IPS-11a (cell line): ENCODE data around the gene CACNA1C.
"Not testable (repeated sequence)": the region's sequence is repeated elsewhere in the genome, so short reads cannot be mapped to it uniquely, and the experiment has no call there.

Experiments used
- H3K4me3 ChIP-seq: one replicate; pipeline ENCODE4 v1.5.1; 2013; ENCODE audit warnings: low read depth, low read length, control low read depth

CACNA1C gene

DNA sequence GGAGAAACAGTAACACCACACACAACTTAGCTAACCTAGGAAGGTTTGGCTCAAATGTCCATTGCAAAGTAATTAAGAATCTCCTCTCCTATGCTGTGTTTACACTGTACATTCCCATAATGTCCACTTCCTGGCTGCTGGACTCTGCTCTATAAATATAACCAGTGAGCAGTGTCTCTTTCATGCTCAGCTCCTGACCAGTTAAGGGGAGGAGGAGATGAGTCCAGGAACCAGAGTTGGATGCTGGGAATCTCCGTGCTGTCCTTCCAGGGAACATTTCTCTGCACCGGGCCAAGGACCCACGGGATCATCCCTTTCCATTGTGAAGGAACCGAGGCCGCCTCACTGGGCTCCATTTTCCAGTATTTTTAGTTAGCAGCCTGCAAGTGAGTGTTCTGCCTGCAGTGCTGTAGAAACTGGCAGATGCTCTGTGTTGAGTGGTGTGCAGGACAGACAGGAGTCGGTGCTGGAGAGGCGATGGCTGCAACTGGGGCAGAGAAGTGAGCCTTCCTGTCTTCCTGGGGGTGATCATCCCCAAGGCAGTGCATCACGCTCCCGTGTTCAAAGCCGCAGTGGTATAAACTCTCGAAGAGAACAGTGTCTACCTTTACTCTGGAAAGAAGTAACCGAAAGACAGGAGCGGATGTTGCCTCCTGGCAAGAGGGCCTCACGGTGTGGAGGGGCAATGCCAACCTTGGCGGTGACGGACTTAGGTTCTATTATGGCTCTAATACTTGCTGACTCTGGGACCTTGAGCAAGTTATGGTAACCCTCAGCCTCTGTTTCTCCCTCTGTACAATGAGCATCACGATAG is 195.5 kb downstream of the CACNA1C start:
- no peak overlapping the region for H3K4me3 ChIP-seq

DNA sequence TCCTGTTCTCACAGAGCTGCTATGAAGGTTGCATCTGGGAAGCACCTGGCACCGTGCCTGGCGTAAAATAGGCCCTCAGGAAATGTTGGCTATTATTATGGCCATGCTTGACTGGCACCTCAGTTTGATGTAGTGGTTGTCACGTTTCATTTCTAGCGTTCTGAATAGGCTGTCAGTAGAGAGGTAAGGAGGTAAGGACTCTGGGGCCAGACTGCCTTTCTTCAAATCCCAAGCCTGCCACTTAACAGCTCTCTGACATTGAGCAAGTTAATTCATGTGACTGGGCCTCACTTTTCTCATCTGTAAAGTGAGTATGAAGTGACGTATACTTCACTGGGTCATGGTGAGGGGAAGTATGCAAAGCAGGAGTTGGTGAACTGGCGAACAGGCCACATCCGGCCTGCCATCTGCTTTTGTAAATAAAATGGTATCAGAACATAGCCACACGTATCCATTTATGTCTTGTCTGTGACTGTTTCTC is 196.2 kb downstream of the CACNA1C start:
- no peak overlapping the region for H3K4me3 ChIP-seq

DNA sequence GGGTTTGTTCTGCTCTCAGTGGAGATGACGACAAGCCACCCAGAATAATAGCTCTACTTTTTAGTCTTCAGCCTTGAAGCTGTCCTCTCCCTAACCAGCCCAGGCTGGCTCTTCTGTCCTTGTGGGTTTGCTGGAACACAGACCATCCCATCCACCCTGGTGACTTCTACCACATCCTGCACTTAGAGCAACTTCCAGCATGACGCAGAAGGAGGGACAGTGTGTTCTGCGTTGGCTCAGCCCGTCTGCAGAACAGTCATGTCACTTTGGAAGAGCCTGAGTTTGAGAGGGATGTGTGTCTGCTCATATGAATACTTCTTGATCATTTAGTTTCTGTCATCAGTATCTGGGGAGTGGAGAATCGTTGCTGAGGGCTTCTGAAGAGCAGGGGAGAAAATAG is 198.0 kb downstream of the CACNA1C start:
- no peak overlapping the region for H3K4me3 ChIP-seq

DNA sequence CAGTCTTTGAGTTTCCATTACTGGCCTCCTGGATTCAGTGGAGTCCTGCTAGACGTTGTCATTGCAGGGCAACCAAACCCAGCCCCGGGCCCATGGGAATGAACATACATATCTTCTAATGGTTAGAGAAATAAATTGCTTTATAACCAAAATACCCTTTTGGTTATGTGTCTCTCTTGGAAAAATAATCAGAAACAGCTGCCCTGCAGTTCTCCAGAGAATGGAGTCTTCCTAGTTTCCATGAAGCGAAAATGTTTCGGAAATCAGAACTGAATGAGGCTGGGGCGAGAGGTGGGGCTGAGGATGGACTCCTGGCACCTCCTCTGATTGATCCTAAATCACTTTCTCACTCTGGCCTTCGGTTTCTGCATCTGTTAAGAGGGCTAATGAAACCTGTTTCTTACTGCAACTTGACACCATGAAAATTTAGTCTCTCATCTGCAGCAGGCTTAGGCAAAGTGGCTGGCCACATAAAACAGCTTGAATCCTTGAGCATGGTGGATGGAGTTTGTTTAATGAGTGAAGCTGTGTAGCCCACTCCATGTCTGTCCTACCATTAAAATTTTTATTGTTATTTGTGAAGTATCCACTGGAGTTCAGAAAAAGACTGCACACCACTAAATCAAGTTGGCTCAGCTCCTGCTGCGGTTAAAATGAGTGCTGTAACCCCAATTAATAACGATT is 198.9 kb downstream of the CACNA1C start:
- no peak overlapping the region for H3K4me3 ChIP-seq

DNA sequence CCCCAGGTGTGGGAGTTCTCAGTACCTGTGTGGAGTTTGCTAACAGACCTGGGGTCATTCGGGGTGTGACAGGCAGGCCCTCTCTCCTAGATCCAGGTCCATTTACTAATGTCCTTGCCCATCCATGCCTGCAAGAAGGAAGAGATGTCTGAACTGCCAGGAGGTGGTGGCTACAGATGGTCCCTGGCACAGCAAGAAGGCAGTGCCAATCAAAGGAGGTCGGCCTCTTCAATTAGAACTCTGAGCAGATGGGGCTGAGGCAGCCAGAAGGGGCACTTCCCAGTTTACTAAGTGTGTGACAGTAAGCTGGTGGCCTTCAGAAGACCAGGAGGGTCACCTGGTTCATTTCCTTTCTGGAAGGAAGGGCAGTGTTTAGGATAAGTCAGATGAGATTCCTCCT is 202.5 kb downstream of the CACNA1C start:
- H3K4me3 ChIP-seq = no peak overlapping the region

DNA sequence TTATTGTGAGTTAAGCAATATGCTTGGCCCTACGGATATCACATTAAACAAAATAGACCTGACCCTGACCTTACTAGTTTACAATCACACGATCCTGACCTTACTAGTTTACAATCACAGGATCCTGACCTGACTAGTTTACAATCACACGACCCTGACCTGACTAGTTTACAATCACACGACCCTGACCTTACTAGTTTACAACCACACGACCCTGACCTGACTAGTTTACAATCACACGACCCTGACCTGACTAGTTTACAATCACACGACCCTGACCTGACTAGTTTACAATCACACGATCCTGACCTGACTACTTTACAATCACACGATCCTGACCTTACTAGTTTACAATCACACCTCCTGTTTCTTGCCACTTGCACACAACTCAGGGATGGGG is 202.9 kb downstream of the CACNA1C start:
- H3K4me3 ChIP-seq = not testable (repeated sequence)

DNA sequence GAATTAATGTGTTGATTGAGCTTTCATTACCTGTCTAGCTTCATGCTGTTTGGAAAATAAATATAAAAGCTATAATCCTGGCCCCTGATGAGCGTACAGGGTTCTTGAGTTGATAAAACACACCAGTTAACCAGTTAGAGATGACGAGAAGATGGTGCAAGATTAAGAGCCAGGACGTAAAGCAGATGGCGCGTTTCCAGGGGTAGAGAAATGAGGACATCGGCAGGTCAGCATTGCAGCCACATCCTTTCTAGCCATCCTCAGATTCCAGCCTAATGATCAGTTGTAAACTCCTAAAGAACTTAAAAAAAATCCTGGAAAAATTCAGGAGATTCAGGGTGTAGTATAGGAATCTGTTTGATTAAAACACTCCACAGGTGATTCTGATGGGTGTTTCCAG is 203.7 kb downstream of the CACNA1C start:
- H3K4me3 ChIP-seq = no peak overlapping the region

DNA sequence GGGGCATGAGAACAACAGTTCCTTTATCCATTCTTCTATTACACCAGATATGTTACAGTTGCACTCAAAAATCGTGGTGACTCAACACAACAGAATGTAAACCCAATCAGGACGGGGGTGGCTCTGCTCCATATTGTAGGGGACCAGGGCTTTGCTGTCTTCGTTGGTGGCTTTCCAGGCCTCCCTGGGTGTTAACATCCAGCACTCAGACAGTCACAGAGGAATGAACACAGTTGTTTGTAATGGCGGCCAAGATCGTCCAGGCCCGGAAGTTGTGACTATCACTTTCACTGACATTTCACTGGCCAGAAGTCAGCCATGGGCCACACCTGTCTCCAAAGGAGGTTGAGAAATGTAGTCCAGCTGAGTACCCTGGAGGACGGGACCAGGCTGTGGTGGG is 204.1 kb downstream of the CACNA1C start:
- no peak overlapping the region for H3K4me3 ChIP-seq

DNA sequence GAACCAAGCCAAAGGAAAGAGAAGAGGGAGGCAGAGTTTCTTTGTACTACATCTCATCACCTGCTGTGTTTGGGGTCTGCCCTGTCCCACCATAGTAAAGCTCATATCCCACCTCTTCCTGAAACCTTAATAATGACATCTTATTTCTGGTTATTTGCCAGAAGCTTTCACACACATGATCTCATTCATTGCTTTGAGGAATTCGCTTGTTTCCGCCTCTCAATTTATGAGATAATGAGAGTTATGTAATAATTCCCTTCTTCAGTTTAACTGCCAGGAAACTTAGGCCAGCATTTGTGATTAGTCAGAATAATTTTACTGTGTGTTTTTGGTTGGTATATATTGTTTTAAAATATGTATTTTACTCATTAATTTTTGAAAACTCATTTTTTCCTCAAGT is 205.2 kb downstream of the CACNA1C start:
- H3K4me3 ChIP-seq = no peak overlapping the region

DNA sequence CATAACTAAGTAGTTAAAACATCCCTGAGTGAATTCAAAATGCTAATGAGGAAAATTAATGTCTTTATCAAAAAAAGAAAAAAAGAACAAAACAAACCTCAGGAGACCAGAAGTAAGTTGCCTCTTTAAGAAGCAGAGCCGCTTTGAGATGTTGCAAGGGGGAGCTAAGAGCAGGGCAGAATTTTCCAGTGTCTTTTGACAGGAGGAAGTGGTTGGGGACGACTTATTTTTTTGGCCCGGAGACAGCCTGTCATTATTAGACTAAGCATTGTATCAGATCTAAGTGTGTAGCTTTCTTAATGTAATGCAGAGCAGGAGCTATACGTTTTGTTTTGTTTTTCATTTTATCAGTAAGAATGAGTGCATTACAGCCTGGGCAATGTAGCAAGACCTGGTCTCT is 206.6 kb downstream of the CACNA1C start:
- H3K4me3 ChIP-seq = no peak overlapping the region

DNA sequence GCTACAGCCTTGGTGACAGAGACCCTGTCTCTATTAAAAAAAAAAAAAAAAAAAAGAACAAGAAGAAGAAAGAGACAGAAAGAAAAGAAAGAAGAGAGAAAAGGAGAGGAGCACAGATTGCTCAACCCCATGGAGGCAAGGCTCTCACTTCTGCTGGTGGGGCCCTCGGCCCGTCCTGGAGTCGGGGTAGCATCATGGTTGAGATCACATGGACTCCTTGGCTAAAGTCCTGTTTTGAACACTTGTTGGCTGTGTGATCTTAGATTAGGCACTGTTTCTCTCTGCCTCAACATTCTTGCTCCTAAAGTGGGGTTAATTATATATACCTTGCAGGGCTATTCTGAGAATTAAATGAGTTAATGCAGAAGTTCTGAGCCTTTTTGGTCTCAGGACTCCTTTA is 207.7 kb downstream of the CACNA1C start:
- no peak overlapping the region for H3K4me3 ChIP-seq

DNA sequence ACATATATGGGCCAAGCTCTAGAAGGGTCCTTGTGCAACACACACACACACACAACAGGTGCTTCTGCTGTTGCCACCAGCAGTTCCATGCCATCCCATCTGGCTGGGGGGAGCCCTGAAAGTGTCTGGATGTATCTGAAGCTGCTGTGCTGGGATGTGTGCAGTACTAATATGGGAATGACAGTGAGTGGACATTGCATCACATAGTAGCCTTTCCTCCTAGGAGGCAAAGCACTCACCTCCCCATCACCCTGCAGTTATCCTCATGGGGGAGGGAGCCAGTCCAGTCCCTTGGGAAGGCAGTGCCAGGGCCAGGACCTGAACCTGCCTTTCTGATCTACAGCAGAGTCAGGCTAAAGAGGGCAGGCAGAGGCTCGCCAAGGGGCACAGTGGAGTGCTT is 208.9 kb downstream of the CACNA1C start:
- H3K4me3 ChIP-seq = no peak overlapping the region

DNA sequence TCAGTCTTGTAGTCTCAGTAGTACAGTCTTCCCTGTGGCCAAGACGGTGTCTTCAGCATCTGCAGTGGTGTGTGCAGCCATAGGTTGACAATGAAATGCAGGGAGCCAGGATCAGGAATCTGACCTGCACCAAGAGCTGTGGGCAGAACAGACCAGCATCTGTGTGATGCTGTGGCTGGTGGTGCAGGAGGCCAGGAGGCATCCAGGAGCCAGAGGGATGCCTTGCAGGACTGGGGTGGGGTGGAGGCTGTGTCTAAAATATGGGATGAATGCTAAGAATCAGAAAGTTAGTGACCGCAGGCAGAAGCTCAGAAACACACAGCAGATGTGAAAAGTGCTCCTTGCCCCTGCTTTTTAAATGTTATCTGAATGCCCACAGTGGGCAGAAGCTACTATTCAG is 209.7 kb downstream of the CACNA1C start:
- no peak overlapping the region for H3K4me3 ChIP-seq

DNA sequence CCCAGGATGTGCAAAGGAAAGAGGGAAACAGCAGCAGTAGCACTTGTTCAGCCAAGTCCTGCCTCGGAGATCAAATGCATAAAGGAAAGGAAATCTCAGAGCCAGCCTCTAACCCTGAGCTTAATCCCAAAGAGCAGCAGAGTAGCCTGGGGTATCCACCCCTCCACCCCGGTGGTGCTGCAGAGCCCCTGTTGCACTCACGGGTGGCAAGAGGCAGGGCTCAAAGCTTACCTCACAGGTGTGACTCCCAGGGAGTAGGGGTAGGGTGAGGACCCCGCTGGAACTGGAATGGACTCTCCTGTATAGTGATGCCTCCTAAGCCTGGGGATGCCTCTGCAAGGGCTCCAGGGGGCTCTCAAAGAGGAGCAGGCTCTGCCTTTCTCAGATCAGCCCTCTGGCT is 211.1 kb downstream of the CACNA1C start:
- no peak overlapping the region for H3K4me3 ChIP-seq

DNA sequence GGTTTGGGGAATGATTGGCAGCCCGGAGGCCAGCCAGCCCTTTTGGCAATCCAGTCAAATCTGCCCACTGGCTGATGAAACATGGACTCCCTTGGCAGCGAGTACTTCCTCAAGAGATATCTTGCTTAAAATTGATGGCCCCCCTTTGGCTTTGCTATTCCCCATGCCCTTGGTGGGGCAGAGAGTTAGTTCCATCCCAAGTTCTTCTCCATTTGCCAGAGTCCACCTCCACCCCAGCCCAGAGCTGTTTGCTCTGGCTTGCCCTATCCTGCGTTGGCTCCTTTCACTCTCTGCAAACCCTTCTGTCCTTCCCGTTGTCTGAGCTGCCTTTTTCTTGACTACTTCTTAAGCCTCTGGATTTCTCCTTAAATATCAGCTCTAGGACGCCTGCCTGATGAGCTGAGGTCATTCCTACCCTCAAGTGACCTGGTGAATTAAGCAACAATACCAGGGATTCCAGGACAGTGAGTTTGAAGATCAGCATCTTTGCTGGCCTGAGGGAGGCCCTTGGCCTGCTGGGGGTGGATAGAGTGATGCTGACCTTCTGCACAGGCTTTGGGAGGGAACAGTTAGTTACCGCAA is 212.0 kb downstream of the CACNA1C start:
- H3K4me3 ChIP-seq = no peak overlapping the region

DNA sequence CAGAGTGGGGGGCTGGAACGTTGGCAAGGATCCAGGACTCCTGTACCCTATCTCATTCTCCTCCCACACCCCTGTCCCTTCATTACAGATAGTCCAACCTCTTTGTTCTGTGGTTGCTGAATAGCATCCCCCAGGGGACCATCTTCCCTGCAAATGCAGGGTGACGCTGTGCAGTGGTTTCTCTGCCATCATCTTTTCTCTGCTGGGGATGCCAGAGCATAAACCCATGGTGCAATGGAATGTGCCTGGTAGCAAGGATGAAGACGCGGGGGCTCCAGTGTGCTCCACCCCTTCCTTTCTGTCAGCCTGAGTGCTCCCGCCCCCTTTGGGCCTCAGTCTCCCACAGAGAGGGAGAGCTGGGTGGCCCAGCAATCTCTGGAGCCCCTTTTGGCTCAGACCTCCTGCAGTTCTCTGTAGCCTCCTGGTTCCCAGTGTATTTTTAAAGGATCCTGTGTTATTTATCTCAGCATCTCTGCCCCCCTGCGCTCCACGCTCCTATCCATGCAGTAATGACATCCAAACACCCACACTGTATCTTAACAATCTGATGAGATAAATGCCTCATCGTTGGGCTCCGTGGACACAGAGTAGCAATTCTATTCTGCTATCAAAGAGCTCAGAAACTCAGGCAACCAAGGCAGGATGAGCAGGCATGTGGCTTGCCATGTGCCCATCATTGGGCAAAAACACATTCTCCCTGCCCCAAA is 212.8 kb downstream of the CACNA1C start:
- H3K4me3 ChIP-seq = no peak overlapping the region

DNA sequence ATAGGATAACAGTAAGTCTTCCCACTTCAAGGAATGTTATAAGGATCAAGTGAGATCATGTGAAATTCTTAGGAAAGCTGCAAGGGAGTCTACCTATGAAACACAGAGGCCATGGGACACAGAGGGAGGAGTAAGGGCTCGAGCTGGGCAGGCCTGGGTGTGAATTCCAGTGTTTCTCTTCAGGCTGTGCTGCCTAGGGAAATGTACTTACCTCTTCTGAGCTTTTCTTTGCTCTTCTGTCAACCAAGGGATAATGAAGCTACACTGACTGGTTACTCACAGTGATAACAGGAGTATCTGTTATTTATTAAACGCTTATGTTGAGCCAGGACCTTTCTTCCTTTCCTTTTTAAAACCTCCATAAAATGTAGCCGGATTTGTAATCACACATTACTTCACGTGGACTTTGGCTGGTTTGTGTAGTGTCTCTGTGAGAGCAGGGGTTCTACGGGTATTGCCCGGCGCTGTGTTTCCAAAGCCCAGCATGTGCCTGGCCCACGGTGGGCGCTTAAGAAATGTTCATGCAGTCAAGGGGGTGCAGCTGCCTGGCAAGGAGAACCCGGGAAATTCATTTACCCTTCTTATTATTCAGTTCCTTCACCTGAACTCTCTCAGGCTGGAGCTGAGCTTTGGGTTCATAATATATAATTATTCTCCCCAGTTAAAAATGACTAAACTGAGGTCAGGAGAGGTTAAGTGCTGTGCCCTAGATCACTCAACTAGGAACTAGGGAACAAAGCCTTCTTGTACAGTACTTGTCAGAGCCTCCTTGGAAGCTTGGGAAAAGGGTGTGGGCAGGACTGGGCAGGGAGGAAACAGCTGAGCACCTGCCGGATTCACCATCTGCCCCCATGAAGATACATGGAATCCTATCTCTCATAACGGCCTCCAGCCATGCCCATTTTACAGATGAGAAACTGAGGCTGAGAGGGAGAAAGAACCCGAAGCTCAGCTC is 214.2 kb downstream of the CACNA1C start:
- no peak overlapping the region for H3K4me3 ChIP-seq

DNA sequence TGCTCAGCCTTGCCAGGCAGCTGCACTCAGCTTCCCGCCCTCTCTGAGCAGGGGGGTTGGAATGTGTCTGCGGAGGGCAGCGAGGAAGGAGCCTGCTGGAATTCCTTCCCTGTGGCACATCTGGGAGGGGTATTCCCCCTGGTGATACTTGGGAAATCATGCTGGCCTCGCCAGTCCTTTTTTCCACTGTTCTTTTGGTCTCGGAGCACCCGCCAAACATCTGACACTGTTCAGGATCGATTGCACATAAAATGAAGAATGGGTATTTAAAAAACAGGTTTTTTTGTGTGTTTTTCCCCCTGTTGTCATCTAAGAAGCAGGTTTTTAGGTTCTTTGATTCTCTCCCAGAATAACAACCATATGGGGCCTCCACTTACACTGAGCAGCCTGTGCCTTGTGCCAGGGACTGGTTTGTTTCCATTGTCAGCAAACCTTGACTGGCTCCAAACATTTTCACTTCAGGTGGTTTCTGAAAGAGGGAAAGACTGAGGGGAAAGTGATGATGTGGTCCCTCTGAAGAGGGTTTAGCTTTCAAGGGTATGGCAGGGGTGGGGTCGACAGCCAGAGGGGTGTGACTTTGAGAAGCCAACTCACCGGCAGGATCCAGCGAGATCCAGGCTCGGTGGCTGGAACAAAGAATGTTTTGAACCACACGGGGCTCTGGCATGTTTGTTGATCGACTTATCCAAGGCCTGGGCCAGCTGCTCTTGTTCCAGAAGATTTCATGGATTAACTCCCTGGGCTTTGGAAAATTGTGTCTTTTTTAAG is 215.1 kb downstream of the CACNA1C start:
- no peak overlapping the region for H3K4me3 ChIP-seq

DNA sequence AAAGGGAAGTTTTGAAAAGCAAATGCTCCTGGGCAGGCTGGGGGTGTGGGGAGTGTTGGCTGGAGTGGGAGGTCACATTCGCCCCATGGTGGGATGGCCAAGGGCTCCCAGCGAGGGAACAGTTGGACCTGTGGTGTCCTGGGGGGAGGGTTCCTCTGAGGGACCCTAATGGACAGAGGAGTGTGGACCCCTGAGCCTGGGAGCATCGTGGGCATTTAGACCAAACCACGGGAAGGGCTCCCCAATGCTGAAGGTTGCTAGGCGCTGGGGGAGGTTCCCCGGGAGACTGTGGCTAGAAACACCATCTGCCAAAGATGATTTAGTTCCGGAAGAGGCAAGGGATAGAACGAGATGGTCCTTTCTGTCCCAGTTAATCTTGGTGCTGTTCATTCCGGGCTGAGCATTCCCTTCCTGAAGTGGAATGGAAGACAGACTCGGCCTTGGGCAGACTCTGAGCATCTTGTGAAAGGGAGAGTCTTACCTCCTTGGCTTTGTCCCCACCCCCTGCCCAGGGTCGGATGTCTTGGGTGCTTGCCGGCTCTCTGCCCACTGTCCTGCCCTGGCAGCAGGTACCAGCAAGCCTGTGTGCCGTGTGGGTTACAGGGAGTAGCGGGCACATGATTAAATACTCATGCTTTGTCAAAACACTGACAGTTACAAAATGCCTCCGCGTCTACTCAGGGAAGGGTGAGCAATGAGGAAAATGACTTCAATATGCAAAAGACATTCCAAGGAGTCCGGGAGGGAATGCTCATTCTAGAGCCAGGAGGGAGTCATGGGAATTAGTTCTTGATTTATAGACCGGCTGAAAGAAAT is 215.9 kb downstream of the CACNA1C start:
- no peak overlapping the region for H3K4me3 ChIP-seq
